AG08395 (cell line): ENCODE data around the gene OSCAR.

Experiments
- DNase-seq: peaks from one replicate; pipeline ENCODE4 v3.0.0; 2012; ENCODE audit warnings: mixed read lengths, low spot score

OSCAR gene

DNA sequence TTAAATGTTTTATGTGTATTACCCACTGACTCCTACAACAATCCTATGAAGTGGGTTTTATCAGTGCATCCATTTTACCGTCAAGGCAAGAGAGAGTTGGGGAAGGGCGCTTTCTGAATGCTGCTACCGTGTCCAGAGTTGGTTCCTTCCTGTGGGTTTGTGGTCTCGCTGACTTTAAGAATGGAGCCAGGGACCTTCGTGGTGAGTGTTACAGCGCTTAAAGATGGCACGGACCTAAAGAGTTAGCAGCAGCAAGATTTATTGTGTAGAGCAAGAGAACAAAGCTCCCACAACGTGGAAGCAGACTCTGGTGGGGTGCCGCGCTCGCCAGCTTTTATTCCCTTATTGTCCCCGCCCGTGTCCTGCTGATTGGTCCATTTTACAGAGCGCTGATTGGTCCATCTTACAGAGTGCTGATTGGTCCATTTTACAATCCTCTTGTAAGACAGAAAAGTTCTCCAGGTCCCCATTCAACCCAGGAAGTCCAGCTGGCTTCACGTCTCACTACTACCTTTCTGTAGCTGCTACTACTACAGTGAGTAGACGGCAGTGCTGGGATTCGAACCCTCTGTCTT is 6.1 kb downstream of the OSCAR start:
- DNase-seq, result no peak

DNA sequence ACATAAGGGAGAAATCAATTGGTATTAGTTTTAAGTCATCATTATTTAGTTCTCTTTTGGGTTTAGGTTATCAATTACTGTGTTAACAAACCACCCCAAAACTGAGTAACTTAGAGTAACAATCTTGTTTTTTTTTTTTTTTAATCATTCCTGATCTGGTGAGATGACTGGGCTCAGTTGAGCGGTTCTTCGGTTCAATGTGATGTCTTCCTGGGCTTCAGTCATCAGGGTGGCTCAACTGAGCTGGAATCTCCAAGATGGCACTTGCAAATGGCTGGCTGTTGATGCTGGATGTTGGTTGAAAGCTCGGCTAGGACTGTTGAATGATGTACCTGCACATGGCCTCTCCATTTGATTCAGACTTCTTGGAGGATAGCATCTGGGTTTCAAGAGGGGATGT is 16.2 kb downstream of the OSCAR start:
- no peak for DNase-seq

DNA sequence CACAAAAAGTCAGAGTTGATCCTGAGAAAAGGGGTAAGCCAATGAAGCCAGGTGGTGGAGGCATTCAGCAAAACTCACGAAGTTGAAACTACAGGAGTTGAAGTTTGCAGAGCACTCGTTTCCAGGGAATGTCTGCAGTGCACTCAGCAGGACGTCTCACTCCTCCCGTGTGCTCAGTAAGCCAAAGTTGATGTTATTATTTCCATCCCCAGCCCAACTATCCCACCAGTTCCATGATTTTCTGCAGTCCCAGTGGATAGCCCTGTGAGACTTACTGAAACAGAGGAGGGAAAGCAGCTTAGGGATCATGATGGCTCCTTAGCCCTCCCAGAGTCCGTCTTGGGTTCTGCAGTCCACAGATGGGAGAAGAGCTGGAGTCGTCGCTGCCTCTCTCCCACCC is 19.6 kb downstream of the OSCAR start, which contains the start of gene TARM1:
TSS of gene TARM1 (minus strand) at position 334 of the 400 bp plus-strand sequence. CDS start at position 309, 25 bp downstream.
- DNase-seq, result no peak

DNA sequence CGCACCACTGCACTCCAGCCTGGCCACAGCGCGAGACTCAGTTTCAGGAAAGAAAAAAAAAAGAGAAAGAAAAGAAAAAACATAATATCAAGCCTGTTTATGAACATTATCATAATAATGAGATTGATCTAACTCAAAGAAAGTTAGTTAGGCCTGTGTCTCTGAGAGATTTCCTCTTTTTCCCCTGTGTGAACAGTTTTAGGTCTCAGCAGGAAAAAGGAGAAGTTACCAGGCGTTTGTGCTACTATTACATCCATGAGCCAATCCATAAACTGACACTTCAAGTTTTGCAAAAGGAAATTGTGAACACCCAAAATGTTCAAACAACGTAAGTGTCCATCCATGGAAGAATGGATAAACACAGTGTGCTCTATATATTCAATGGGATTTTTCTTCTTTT is 23.3 kb downstream of the OSCAR start:
- DNase-seq, result no peak

DNA sequence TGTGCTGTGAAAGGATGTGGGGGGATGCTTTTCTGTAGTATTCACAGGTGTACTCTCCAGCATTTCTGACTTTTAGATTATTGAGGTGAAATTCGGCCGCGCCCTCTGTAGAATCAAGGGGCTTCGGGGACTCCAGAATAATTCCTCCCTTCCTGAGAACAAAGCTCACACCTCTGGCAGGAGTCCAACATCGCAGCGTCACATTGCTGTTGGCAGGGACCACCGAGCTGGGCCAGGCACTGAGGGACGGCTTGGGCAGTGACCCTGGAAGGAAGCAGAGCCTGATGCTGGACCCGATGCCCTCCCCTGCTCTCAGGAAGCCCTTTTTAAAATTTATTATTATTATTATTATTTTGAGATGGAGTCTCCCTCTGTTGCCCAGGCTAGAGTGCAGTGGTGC is 25.8 kb downstream of the OSCAR start:
- DNase-seq, result no peak

DNA sequence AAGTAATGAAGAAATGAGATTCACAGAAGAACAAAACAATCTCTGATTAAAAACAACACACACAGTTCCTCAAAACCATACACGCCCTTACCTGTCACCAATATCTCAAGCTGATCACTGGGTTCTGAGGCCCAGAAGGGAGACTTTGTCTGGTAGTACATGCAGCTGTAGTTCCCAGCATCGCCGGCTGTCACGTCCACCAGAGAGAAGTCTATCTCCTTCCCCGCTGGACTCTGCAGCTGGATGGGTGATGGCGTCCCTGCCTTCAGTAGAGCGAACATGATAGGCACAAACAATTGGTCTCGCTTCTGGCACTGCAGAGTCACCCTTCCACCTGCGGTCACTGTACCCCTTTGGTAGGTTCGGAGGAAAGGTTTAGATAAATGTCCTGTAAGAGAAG is 26.8 kb downstream of the OSCAR start:
- DNase-seq, result no peak

DNA sequence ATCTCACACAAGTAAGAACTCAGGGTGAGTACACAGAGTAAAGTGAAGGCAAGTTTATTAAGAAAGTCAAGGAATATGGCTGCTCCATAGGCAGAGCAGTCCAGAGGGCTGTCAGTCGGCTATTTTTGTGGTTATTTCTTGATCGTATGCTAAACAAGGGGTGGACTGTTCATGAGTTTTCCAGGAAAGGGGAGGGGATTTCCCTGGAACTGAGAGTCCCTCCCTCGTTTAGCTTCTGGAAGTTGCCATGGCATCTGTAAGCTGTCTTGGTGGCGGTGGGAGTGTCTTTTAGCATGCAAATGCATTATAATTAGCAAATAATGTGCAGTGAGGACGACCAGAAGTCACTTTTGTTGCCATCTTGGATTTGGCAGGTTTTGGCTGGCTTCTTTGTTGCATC is 31.1 kb downstream of the OSCAR start:
- DNase-seq, result no peak

DNA sequence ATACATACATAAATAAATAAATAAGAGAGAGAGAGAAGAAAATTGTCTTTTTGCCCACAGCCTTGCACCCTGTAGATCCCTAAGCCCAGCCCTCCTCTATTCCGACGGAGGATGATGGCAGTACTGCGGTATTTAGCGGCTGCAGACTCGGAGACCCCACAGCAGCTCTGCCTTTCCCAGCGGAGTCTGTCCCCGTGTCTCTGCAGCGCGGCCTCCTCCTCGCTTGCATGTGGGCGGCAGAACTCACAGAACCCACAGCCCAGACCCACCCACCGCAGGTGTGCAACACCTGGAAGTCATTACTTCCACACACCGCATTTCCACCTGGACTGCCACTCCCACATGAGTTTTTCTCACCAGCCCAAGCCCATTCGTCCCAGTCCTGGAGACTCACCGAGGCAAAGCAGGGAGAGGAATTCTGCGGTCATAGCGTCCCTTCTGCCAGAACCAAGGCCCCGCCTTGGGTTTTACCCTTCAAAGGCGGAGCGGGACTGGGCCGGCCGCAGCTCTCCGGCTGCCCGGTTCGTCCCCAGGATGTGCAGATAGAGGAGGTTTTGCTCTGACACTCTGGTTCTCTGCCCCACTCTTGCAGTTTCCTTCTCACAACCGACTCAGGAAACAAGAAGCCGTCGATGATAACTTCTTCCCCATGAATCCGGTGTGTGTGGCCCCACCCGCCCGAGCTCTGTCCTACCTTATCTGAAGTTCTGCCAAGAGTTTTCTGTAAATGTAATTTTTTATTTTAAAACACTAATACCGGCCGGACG is 37.1 kb downstream of the OSCAR start, which contains the start of gene VSTM1:
TSS of gene VSTM1 (minus strand) at position 548 of the 767 bp plus-strand sequence. CDS start at position 428, 120 bp downstream.
- DNase-seq, result no peak

DNA sequence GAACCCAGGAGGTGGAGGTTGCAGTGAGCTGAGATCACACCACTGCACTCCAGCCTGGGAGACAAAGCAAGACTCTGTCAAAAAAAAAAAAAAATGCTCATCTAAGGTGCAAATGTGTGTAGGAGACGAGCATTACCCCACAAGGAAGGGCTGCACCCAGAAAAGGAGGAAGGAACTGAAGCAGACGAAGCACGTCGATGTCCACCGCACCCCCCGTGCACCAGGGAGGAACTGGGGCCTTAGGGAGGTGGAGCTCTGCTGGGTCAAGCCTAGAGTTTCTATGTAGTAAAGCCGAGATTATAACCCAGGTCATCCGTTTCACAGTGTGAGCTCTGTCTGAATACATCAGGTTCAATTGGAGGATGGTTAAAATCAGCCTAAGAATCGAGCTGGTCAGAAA is 38.0 kb downstream of the OSCAR start:
- no peak for DNase-seq

DNA sequence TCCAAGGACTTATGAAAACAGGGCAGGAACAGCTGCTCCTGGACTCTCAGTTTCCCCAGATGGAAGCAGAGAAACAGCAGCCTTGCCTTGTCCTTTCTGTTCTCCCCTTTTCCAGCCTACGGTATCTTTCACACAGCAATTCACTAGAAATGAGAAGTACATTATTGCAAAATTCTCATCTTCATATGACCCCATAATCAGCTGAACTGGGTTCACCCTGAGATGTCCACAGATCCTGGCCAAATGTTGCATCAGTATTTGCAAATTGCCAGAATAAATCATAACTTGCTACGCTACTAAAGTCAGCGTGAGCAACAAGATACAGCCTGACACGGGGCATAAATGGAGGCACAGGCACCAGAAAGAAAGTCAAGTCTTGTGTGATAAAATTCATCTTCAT is 53.0 kb downstream of the OSCAR start:
- no peak for DNase-seq

DNA sequence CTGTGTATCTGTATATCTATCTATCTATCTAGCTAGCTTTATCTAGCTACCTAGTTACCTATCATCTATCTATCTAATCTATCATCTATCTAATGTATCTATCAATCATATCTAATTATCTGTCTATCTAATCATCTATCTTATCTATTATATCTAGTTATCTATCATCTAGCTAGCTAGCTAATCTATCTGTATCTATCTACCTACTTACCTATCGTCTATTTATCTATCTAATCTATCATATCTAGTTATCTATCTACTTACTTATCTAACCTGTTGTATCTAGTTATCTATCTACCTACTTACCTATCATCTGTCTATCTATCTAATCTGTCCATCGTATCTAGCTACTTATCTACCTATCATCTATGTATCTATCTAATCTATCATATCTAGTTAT is 54.8 kb downstream of the OSCAR start:
- no peak for DNase-seq
